Liver (tissue), 9 donors: ENCODE results near the gene QPCTL. TPM values are rescaled to one million over a fixed set of nuclear protein-coding genes. Genes with fewer than 3 reads are reported as not detected.

Experiments used
- DNase-seq: peaks from one replicate; pipeline ENCODE4 v3.0.0-alpha.2; 2017; ENCODE audit warnings: low spot score
- H3K27ac ChIP-seq, 2 donors: one replicate each; pipeline ENCODE4 v1.7.0; 2013; ENCODE audit warnings: inconsistent platforms in 2 of 2, low read length in 2 of 2, control low read depth in 1 of 2, low read depth in 1 of 2, mild to moderate bottlenecking in 1 of 2
- H3K27me3 ChIP-seq, 4 donors: one replicate each; pipeline versions ENCODE4 v1.6.1 to v1.7.0; 2013; ENCODE audit warnings: low read length in 3 of 4, inconsistent platforms in 1 of 4, mild to moderate bottlenecking in 1 of 4, moderate library complexity in 1 of 4; ENCODE audit not compliant: control insufficient read depth in 4 of 4, insufficient read depth in 4 of 4
- H3K36me3 ChIP-seq, 4 donors: one replicate each; pipeline versions ENCODE4 v1.6.1 to v1.7.0; 2013; ENCODE audit warnings: low read length in 3 of 4, mild to moderate bottlenecking in 3 of 4, low read depth in 1 of 4, moderate library complexity in 1 of 4; ENCODE audit not compliant: control insufficient read depth in 4 of 4, insufficient read depth in 3 of 4
- H3K4me1 ChIP-seq, 4 donors: one replicate each; pipeline versions ENCODE4 v1.6.1 to v1.7.0; 2013; ENCODE audit warnings: low read length in 3 of 4, mild to moderate bottlenecking in 3 of 4, moderate library complexity in 1 of 4; ENCODE audit not compliant: control insufficient read depth in 4 of 4, insufficient read depth in 4 of 4
- H3K4me3 ChIP-seq, 3 donors: one replicate each; pipeline versions ENCODE4 v1.6.1 to v1.7.0; 2013; ENCODE audit warnings: low read length in 3 of 3, control low read depth in 1 of 3, low read depth in 1 of 3, mild to moderate bottlenecking in 1 of 3
- H3K9ac ChIP-seq, 2 donors: one replicate each; pipeline ENCODE4 v1.7.0; 2013; ENCODE audit warnings: low read length in 2 of 2, mild to moderate bottlenecking in 2 of 2, moderate library complexity in 2 of 2, control low read depth in 1 of 2, low read depth in 1 of 2
- H3K9me3 ChIP-seq, 4 donors: one replicate each; pipeline versions ENCODE4 v1.6.1 to v1.7.0; 2013; ENCODE audit warnings: low read length in 3 of 4; ENCODE audit not compliant: control insufficient read depth in 4 of 4
- CTCF ChIP-seq: fragments of 150-350 bp; IDR thresholded peaks from 2 replicates; pipeline ENCODE4 v1.5.1; 2017; ENCODE audit warnings: improper control_type of control experiment, low read depth, low read length; ENCODE audit not compliant: missing input control
- EGR1 ChIP-seq, 2 donors: IDR thresholded peaks; 2 replicates each; pipeline ENCODE4 v1.6.1; 2016 to 2018; ENCODE audit warnings: antibody characterized with exemption in 2 of 2, low read depth in 2 of 2
- FOXA1 ChIP-seq: IDR thresholded peaks from 2 replicates; pipeline ENCODE4 v1.6.1; 2016; ENCODE audit warnings: antibody characterized with exemption
- FOXA2 ChIP-seq: IDR thresholded peaks from 2 replicates; pipeline ENCODE4 v1.6.1; 2016; ENCODE audit warnings: antibody characterized with exemption
- GABPA ChIP-seq, 2 donors: IDR thresholded peaks in 1 of 2; conservative IDR thresholded peaks in 1 of 2; 2 replicates each; pipeline ENCODE4 v1.6.1; 2016; ENCODE audit warnings: antibody characterized with exemption in 2 of 2, mild to moderate bottlenecking in 1 of 2, moderate library complexity in 1 of 2
- HNF4A ChIP-seq, 2 donors: conservative IDR thresholded peaks; 2 replicates each; pipeline ENCODE4 v1.6.1; 2016; ENCODE audit warnings: antibody characterized with exemption in 2 of 2, mild to moderate bottlenecking in 2 of 2
- HNF4G ChIP-seq: IDR thresholded peaks from 2 replicates; pipeline ENCODE4 v1.6.1; 2016; ENCODE audit warnings: antibody characterized with exemption
- JUND ChIP-seq, 2 donors: IDR thresholded peaks; 2 replicates each; pipeline ENCODE4 v1.6.1; 2016; ENCODE audit warnings: antibody characterized with exemption in 2 of 2
- NR2F2 ChIP-seq: IDR thresholded peaks from 2 replicates; pipeline ENCODE4 v1.6.1; 2016; ENCODE audit warnings: antibody characterized with exemption
- RAD21 ChIP-seq, 2 donors: IDR thresholded peaks; 2 replicates each; pipeline ENCODE4 v1.6.1; 2016; ENCODE audit warnings: antibody characterized with exemption in 2 of 2, mild to moderate bottlenecking in 2 of 2
- RXRA ChIP-seq, 2 donors: IDR thresholded peaks; 2 replicates each; pipeline ENCODE4 v1.6.1; 2017 to 2018; ENCODE audit warnings: antibody characterized with exemption in 2 of 2, mild to moderate bottlenecking in 1 of 2
- SP1 ChIP-seq: IDR thresholded peaks from 2 replicates; pipeline ENCODE4 v1.6.1; 2018; ENCODE audit warnings: antibody characterized with exemption, mild to moderate bottlenecking
- YY1 ChIP-seq: IDR thresholded peaks from 2 replicates; pipeline ENCODE4 v1.6.1; 2016; ENCODE audit warnings: antibody characterized with exemption, mild to moderate bottlenecking
- WGBS: extraction: QIAGEN DNeasy Blood & Tissue Kit; methylation state at CpG from one replicate; pipeline ENCODE4 v1.1.7; 2013; 5-methylcytosine and 5-hydroxymethylcytosine counted together
- polyA plus RNA-seq, 2 donors: library from polyadenylated mRNA; stranded (reverse) in 1 of 2; unstranded in 1 of 2; fragments of 200-250 nt in 1 of 2; fragments of >200 nt in 1 of 2; fragmentation: Nextera tagmentation in 1 of 2; extraction: Ambion mirVana in 1 of 2; gene quantifications; one replicate each; pipeline versions ENCODE4 v1.2.1 to v1.2.3, GENCODE V29; 2013 to 2015
- total RNA-seq, 2 donors: library from RNA; depleted of rRNA; stranded (reverse); fragments of >200 nt; gene quantifications; one replicate each; pipeline ENCODE4 v1.2.3, GENCODE V29; 2014
- TF ChIP-seq, protein P1 (sequence below): IDR thresholded peaks from 2 replicates; pipeline ENCODE4 v1.6.1; 2016; ENCODE audit warnings: antibody characterized with exemption
- TF ChIP-seq, protein P2 (sequence below): IDR thresholded peaks from 2 replicates; pipeline ENCODE4 v1.6.1; 2016; ENCODE audit warnings: antibody characterized with exemption, mild to moderate bottlenecking
- TF ChIP-seq, protein P3 (sequence below): IDR thresholded peaks from 2 replicates; pipeline ENCODE4 v1.6.1; 2016; ENCODE audit warnings: antibody characterized with exemption
- donor health status: healthy.
- donor health status: healthy.
- donor health status: healthy.
- donor health status: healthy.
- donor health status: healthy.

Gene QPCTL
- total and polyA plus RNA-seq, 4 donors = 2.9 to 6.1 (median 4.1) TPM

DNA sequence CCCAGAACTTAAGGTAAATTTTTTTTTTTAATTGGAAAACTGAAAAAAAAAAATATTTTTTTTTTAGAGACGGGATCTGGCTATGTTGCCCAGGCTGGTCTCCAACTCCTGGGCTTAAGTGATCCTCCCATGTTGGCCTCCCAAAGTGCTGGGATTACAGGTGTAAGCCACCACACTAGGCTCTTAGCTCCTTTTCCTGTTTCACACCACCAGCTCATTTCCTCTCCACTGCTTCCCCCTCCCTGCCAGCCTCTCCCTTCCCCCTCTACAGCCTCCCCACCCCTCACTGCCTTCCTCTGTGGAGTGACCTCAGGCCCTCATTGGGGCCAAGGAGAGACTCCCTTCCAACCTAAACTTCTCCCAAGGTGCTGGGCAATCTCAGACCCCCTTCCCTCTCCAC lies 28.7 kb upstream of the QPCTL start:
- Histone ChIP-seq H3K27me3 (peaks cover 0 to 5% (median 2%) of the 10 kb centered on the region in 4 donors), H3K27ac (no peak overlapping the region), H3K9ac (no peak overlapping the region), H3K4me1 (peaks cover 0 to 8% (median 2%) of the 10 kb centered on the region in 4 donors), H3K36me3 (no peaks in the 10 kb centered on the region), H3K4me3 (no peak overlapping the region), H3K9me3 (no peaks in the 10 kb centered on the region)
- TF ChIP-seq JUND (IDR thresholded peaks at IDR 0.05) (no peak), EGR1 (IDR thresholded peaks at IDR 0.05; ENCODE audit: low read depth in 2 of 2) (no peak), HNF4G (no peak), YY1 (no peak), RXRA (IDR thresholded peaks at IDR 0.05) (no peak), NR2F2 (no peak), FOXA1 (no peak), SP1 (no peak)
- TF ChIP-seq, protein P1, sequence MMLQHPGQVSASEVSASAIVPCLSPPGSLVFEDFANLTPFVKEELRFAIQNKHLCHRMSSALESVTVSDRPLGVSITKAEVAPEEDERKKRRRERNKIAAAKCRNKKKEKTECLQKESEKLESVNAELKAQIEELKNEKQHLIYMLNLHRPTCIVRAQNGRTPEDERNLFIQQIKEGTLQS = no peak
- TF ChIP-seq, protein P2, sequence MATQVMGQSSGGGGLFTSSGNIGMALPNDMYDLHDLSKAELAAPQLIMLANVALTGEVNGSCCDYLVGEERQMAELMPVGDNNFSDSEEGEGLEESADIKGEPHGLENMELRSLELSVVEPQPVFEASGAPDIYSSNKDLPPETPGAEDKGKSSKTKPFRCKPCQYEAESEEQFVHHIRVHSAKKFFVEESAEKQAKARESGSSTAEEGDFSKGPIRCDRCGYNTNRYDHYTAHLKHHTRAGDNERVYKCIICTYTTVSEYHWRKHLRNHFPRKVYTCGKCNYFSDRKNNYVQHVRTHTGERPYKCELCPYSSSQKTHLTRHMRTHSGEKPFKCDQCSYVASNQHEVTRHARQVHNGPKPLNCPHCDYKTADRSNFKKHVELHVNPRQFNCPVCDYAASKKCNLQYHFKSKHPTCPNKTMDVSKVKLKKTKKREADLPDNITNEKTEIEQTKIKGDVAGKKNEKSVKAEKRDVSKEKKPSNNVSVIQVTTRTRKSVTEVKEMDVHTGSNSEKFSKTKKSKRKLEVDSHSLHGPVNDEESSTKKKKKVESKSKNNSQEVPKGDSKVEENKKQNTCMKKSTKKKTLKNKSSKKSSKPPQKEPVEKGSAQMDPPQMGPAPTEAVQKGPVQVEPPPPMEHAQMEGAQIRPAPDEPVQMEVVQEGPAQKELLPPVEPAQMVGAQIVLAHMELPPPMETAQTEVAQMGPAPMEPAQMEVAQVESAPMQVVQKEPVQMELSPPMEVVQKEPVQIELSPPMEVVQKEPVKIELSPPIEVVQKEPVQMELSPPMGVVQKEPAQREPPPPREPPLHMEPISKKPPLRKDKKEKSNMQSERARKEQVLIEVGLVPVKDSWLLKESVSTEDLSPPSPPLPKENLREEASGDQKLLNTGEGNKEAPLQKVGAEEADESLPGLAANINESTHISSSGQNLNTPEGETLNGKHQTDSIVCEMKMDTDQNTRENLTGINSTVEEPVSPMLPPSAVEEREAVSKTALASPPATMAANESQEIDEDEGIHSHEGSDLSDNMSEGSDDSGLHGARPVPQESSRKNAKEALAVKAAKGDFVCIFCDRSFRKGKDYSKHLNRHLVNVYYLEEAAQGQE = no peak
- TF ChIP-seq, protein P3, sequence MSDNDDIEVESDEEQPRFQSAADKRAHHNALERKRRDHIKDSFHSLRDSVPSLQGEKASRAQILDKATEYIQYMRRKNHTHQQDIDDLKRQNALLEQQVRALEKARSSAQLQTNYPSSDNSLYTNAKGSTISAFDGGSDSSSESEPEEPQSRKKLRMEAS = no peak
- no peak for DNase-seq
- WGBS = 86% methylated on average over 1 of the region's 1 CpG

GRCh38 chr19:45664575-45664974 lies 27.9 kb upstream of the QPCTL start:
- DNase-seq = no peak
- no peaks in the 10 kb centered on the region for H3K9me3 ChIP-seq
- H3K27me3 ChIP-seq = peaks cover 0 to 6% (median 2%) of the 10 kb centered on the region in 4 donors
- peaks cover 0 to 14% (median 3%) of the 10 kb centered on the region in 4 donors for H3K4me1 ChIP-seq
- no peak for TF ChIP-seq GABPA (IDR thresholded peaks at IDR 0.05 in 1 of 2, conservative IDR thresholded peaks at IDR 0.05 in 1 of 2)
- no peak for TF ChIP-seq RAD21 (IDR thresholded peaks at IDR 0.05)
- no peak for TF ChIP-seq HNF4G
- TF ChIP-seq YY1 = no peak
- no peak for TF ChIP-seq NR2F2
- TF ChIP-seq HNF4A (conservative IDR thresholded peaks at IDR 0.05) = no peak
- no peaks in the 10 kb centered on the region for H3K36me3 ChIP-seq
- H3K9ac ChIP-seq = no peak overlapping the region
- no peak overlapping the region for H3K4me3 ChIP-seq
- 81% methylated on average over 7 of the region's 7 CpGs for WGBS
- no peak overlapping the region for H3K27ac ChIP-seq

- TF ChIP-seq CTCF (no peak), YY1 (no peak), HNF4G (no peak), FOXA2 (no peak), SP1 (no peak), EGR1 (IDR thresholded peaks at IDR 0.05; ENCODE audit: low read depth in 2 of 2) (no peak), RXRA (IDR thresholded peaks at IDR 0.05) (no peak)
- H3K9ac ChIP-seq = no peak within 1 kb of the TSS
- DNase-seq = no peak
- 8% methylated on average over 15 of the region's 15 CpGs for WGBS
- peaks cover 0 to 14% (median 4%) of the 10 kb centered on the region in 4 donors for H3K4me1 ChIP-seq
- no peak within 1 kb of the TSS for H3K27ac ChIP-seq
- no peaks in the 10 kb centered on the region for H3K9me3 ChIP-seq
- H3K36me3 ChIP-seq = no peaks in the 10 kb centered on the region
- peaks cover 0 to 8% (median 3%) of the 10 kb centered on the region in 4 donors for H3K27me3 ChIP-seq
- H3K4me3 ChIP-seq = peak within 1 kb of the TSS in 1 of 3 donors; percentile 24
Measured at GRCh38 chr19:45667620-45668341, 24.7 kb upstream of the QPCTL start, which contains the start of gene GIPR. GIPR (plus strand) TSS chr19:45668221; CDS start chr19:45669521, 1,300 bp downstream.
